Mammary epithelial cell (primary cell): ENCODE data around the gene CHADL.

Source experiments
- EZH2 ChIP-seq: IDR thresholded peaks from 2 replicates; pipeline ENCODE4 v1.6.1; 2012; ENCODE audit warnings: low read length, inconsistent platforms, borderline replicate concordance
- TF ChIP-seq, protein P1 (sequence below), 2 donors: IDR thresholded peaks in 1 of 2; conservative IDR thresholded peaks in 1 of 2; 2 replicates each; pipeline ENCODE4 v1.5.1; 2011 to 2012; ENCODE audit warnings: inconsistent platforms in 2 of 2, low read length in 2 of 2, mild to moderate bottlenecking in 2 of 2, control low read depth in 1 of 2, low read depth in 1 of 2; ENCODE audit not compliant: insufficient read depth in 1 of 2; ENCODE audit errors: extremely low read depth in 1 of 2

DNA sequence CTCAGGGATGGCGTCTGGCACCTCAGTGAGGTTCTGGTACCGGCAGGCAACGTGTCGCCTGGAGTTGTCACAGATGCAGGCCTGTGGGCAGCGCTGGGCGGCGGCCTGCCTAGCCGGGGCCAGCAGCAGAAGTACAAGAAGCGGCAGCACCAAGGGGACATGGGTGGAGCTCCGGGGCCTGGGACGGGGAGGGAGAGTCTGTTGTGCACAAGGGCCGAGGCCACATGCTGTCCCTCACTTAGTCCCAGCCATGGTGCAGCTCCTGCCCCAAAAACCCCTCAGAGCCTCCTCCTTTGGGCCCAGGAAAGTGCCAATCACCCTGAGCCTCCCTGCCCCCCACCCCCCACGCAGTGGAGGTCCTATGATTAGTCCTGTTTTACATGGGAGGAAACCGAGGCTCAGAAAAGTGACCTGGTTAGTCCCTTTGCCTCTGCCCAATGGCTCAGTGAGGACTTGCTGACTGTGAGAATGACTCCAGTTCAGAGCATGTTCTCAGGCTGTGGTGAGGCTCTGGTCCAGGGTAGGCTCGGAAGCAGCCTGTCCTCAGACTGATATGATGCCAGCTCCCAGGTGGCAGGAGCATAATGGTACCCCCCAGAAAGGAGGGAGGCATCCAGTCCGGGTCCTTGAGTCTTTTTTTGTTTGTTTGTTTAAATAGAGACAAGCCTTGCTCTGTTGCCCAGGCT, 1.1 kb downstream of the CHADL start:
- TF ChIP-seq, protein P1, sequence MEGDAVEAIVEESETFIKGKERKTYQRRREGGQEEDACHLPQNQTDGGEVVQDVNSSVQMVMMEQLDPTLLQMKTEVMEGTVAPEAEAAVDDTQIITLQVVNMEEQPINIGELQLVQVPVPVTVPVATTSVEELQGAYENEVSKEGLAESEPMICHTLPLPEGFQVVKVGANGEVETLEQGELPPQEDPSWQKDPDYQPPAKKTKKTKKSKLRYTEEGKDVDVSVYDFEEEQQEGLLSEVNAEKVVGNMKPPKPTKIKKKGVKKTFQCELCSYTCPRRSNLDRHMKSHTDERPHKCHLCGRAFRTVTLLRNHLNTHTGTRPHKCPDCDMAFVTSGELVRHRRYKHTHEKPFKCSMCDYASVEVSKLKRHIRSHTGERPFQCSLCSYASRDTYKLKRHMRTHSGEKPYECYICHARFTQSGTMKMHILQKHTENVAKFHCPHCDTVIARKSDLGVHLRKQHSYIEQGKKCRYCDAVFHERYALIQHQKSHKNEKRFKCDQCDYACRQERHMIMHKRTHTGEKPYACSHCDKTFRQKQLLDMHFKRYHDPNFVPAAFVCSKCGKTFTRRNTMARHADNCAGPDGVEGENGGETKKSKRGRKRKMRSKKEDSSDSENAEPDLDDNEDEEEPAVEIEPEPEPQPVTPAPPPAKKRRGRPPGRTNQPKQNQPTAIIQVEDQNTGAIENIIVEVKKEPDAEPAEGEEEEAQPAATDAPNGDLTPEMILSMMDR (conservative IDR thresholded peaks at IDR 0.05 in 1 of 2, IDR thresholded peaks at IDR 0.05 in 1 of 2; ENCODE audit: extremely low read depth in 1 of 2, insufficient read depth in 1 of 2, low read depth in 1 of 2, low read length in 2 of 2) = no peak
- TF ChIP-seq EZH2 = no peak
